ENCODE results near the gene ABCB1. TPM values are rescaled to one million over a fixed set of nuclear protein-coding genes. Genes with fewer than 3 reads are reported as not detected.

ABCB1 gene
- total and polyA plus RNA-seq, 4 donors = 15.4 to 39.2 (median 18.5) TPM

GRCh38 chr7:87507446-87507845, 93.2 kb downstream of the ABCB1 start:
- 43% methylated on average over 1 of the region's 3 CpGs for WGBS (ENCODE audit: insufficient coverage)
- no peak overlapping the region for H3K27ac ChIP-seq (ENCODE audit: low read depth, low read length)
- no peaks in the 10 kb centered on the region for H3K9me3 ChIP-seq (ENCODE audit: control insufficient read depth, insufficient read depth, low read length)
- peak in 1 of 6 donors; percentile 6 for DNase-seq (ENCODE audit: low read depth in 4 of 6, low spot score in 6 of 6)
- no peaks in the 10 kb centered on the region for H3K4me1 ChIP-seq (ENCODE audit: control insufficient read depth, insufficient read depth, low read length)
- H3K4me3 ChIP-seq (ENCODE audit: low read depth, low read length) = no peak overlapping the region
- H3K27me3 ChIP-seq (ENCODE audit: control insufficient read depth, insufficient read depth, low read length) = no peaks in the 10 kb centered on the region
- no peaks in the 10 kb centered on the region for H3K36me3 ChIP-seq (ENCODE audit: control insufficient read depth, insufficient read depth, low read length)

- Histone ChIP-seq H3K27me3 (ENCODE audit: control insufficient read depth, insufficient read depth, low read length) (no peaks in the 10 kb centered on the region), H3K4me1 (ENCODE audit: control insufficient read depth, insufficient read depth, low read length) (no peaks in the 10 kb centered on the region), H3K36me3 (ENCODE audit: control insufficient read depth, insufficient read depth, low read length) (no peaks in the 10 kb centered on the region), H3K9me3 (ENCODE audit: control insufficient read depth, insufficient read depth, low read length) (no peaks in the 10 kb centered on the region), H3K27ac (ENCODE audit: low read depth, low read length) (no peak overlapping the region), H3K4me3 (ENCODE audit: low read depth, low read length) (no peak overlapping the region)
- DNase-seq (ENCODE audit: low read depth in 4 of 6, low spot score in 6 of 6) = peak in 4 of 6 donors; percentile 6 to 85 (median 34)
- 62% methylated on average over 2 of the region's 3 CpGs for WGBS (ENCODE audit: insufficient coverage)
Observed at GRCh38 chr7:87506246-87507180, 94.2 kb downstream of the ABCB1 start.

GRCh38 chr7:87505557-87506245, 95.0 kb downstream of the ABCB1 start:
- 85% methylated on average over 3 of the region's 5 CpGs for WGBS (ENCODE audit: insufficient coverage)
- no peaks in the 10 kb centered on the region for H3K36me3 ChIP-seq (ENCODE audit: control insufficient read depth, insufficient read depth, low read length)
- H3K27ac ChIP-seq (ENCODE audit: low read depth, low read length) = no peak overlapping the region

GRCh38 chr7:87505122-87505521, 95.6 kb downstream of the ABCB1 start:
- H3K27ac ChIP-seq (ENCODE audit: low read depth, low read length) = no peak overlapping the region
- no CpG with 5 or more reads among the region's 5 CpGs for WGBS (ENCODE audit: insufficient coverage)

More at GRCh38 chr7:87505557-87506245, 95.0 kb downstream of the ABCB1 start:
- H3K27me3 ChIP-seq (ENCODE audit: control insufficient read depth, insufficient read depth, low read length) = no peaks in the 10 kb centered on the region
- no peak overlapping the region for H3K4me3 ChIP-seq (ENCODE audit: low read depth, low read length)
- peak in 1 of 6 donors; percentile 3 for DNase-seq (ENCODE audit: low read depth in 4 of 6, low spot score in 6 of 6)
- no peaks in the 10 kb centered on the region for H3K9me3 ChIP-seq (ENCODE audit: control insufficient read depth, insufficient read depth, low read length)
- no peaks in the 10 kb centered on the region for H3K4me1 ChIP-seq (ENCODE audit: control insufficient read depth, insufficient read depth, low read length)

GRCh38 chr7:87499494-87499893, 101.2 kb downstream of the ABCB1 start:
- Histone ChIP-seq H3K27me3 (ENCODE audit: control insufficient read depth, insufficient read depth, low read length) (no peaks in the 10 kb centered on the region), H3K4me3 (ENCODE audit: low read depth, low read length) (no peak overlapping the region), H3K36me3 (ENCODE audit: control insufficient read depth, insufficient read depth, low read length) (no peaks in the 10 kb centered on the region), H3K4me1 (ENCODE audit: control insufficient read depth, insufficient read depth, low read length) (no peaks in the 10 kb centered on the region), H3K27ac (ENCODE audit: low read depth, low read length) (no peak overlapping the region), H3K9me3 (ENCODE audit: control insufficient read depth, insufficient read depth, low read length) (no peaks in the 10 kb centered on the region)
- no CpG with 5 or more reads among the region's 3 CpGs for WGBS (ENCODE audit: insufficient coverage)
- no peak for DNase-seq (ENCODE audit: low read depth in 4 of 6, low spot score in 6 of 6)

More at GRCh38 chr7:87505122-87505521, 95.6 kb downstream of the ABCB1 start:
- no peaks in the 10 kb centered on the region for H3K9me3 ChIP-seq (ENCODE audit: control insufficient read depth, insufficient read depth, low read length)
- H3K4me3 ChIP-seq (ENCODE audit: low read depth, low read length) = no peak overlapping the region
- H3K36me3 ChIP-seq (ENCODE audit: control insufficient read depth, insufficient read depth, low read length) = no peaks in the 10 kb centered on the region
- H3K27me3 ChIP-seq (ENCODE audit: control insufficient read depth, insufficient read depth, low read length) = no peaks in the 10 kb centered on the region
- DNase-seq (ENCODE audit: low read depth in 4 of 6, low spot score in 6 of 6) = no peak
- no peaks in the 10 kb centered on the region for H3K4me1 ChIP-seq (ENCODE audit: control insufficient read depth, insufficient read depth, low read length)

GRCh38 chr7:87498893-87499292, 101.8 kb downstream of the ABCB1 start:
- H3K27me3 ChIP-seq (ENCODE audit: control insufficient read depth, insufficient read depth, low read length) = no peaks in the 10 kb centered on the region
- no peak overlapping the region for H3K27ac ChIP-seq (ENCODE audit: low read depth, low read length)
- no peak for DNase-seq (ENCODE audit: low read depth in 4 of 6, low spot score in 6 of 6)
- no peaks in the 10 kb centered on the region for H3K9me3 ChIP-seq (ENCODE audit: control insufficient read depth, insufficient read depth, low read length)
- H3K36me3 ChIP-seq (ENCODE audit: control insufficient read depth, insufficient read depth, low read length) = no peaks in the 10 kb centered on the region
- WGBS (ENCODE audit: insufficient coverage) = no CpG with 5 or more reads among the region's 1 CpG
- H3K4me3 ChIP-seq (ENCODE audit: low read depth, low read length) = no peak overlapping the region
- no peaks in the 10 kb centered on the region for H3K4me1 ChIP-seq (ENCODE audit: control insufficient read depth, insufficient read depth, low read length)

- H3K9me3 ChIP-seq (ENCODE audit: control insufficient read depth, insufficient read depth, low read length) = no peaks in the 10 kb centered on the region
- no peaks in the 10 kb centered on the region for H3K36me3 ChIP-seq (ENCODE audit: control insufficient read depth, insufficient read depth, low read length)
- 77% methylated on average over 3 of the region's 3 CpGs for WGBS (ENCODE audit: insufficient coverage)
- H3K4me3 ChIP-seq (ENCODE audit: low read depth, low read length) = no peak overlapping the region
- no peaks in the 10 kb centered on the region for H3K4me1 ChIP-seq (ENCODE audit: control insufficient read depth, insufficient read depth, low read length)
- H3K27me3 ChIP-seq (ENCODE audit: control insufficient read depth, insufficient read depth, low read length) = no peaks in the 10 kb centered on the region
- H3K27ac ChIP-seq (ENCODE audit: low read depth, low read length) = no peak overlapping the region
- no peak for DNase-seq (ENCODE audit: low read depth in 4 of 6, low spot score in 6 of 6)
Observed at GRCh38 chr7:87497482-87497881, 103.2 kb downstream of the ABCB1 start.

- Histone ChIP-seq H3K36me3 (ENCODE audit: control insufficient read depth, insufficient read depth, low read length) (no peaks in the 10 kb centered on the region), H3K9me3 (ENCODE audit: control insufficient read depth, insufficient read depth, low read length) (no peaks in the 10 kb centered on the region), H3K27me3 (ENCODE audit: control insufficient read depth, insufficient read depth, low read length) (no peaks in the 10 kb centered on the region), H3K4me1 (ENCODE audit: control insufficient read depth, insufficient read depth, low read length) (no peaks in the 10 kb centered on the region), H3K4me3 (ENCODE audit: low read depth, low read length) (no peak overlapping the region), H3K27ac (ENCODE audit: low read depth, low read length) (no peak overlapping the region)
- 100% methylated on average over 1 of the region's 5 CpGs for WGBS (ENCODE audit: insufficient coverage)
- DNase-seq (ENCODE audit: low read depth in 4 of 6, low spot score in 6 of 6) = no peak
Observed at GRCh38 chr7:87495366-87495765, 105.3 kb downstream of the ABCB1 start.

GRCh38 chr7:87494454-87494853, 106.2 kb downstream of the ABCB1 start:
- no peaks in the 10 kb centered on the region for H3K36me3 ChIP-seq (ENCODE audit: control insufficient read depth, insufficient read depth, low read length)
- H3K4me3 ChIP-seq (ENCODE audit: low read depth, low read length) = no peak overlapping the region
- no peak for DNase-seq (ENCODE audit: low read depth in 4 of 6, low spot score in 6 of 6)
- H3K4me1 ChIP-seq (ENCODE audit: control insufficient read depth, insufficient read depth, low read length) = no peaks in the 10 kb centered on the region
- H3K27ac ChIP-seq (ENCODE audit: low read depth, low read length) = no peak overlapping the region
- WGBS (ENCODE audit: insufficient coverage) = no CpG with 5 or more reads among the region's 1 CpG
- H3K9me3 ChIP-seq (ENCODE audit: control insufficient read depth, insufficient read depth, low read length) = no peaks in the 10 kb centered on the region
- no peaks in the 10 kb centered on the region for H3K27me3 ChIP-seq (ENCODE audit: control insufficient read depth, insufficient read depth, low read length)
